ENCODE measurements around the gene XCL2.
"Not testable (repeated sequence)": the region's sequence is repeated elsewhere in the genome, so short reads cannot be mapped to it uniquely, and the experiment has no call there.

Gene XCL2

DNA sequence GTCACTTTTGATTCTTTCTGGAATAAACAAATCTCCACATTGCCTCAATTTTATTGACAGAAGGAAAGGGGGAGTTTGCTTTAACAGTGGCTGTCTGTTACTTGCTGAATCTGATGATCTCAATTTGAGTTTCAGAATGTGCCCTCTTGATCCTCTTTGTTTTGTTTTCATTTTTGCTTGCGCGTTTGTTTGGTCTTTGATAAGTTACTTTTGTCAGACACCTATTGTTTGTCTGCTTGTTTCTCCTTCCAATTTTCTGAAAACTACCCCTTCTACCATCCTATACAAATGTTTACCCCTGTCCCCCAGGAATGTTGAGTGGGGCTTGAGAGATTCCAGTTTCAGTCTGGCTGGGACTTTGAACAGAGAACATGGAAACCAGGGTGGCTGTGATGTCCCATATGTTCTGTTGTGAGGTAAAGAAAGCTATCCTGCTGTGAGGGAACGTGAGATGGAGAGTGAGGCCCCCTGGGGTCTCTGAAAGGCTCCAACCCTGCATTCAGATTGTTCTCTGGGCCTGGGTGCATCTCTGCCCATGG lies 11.8 kb upstream of the XCL2 start:
- no peak for DNase-seq

DNA sequence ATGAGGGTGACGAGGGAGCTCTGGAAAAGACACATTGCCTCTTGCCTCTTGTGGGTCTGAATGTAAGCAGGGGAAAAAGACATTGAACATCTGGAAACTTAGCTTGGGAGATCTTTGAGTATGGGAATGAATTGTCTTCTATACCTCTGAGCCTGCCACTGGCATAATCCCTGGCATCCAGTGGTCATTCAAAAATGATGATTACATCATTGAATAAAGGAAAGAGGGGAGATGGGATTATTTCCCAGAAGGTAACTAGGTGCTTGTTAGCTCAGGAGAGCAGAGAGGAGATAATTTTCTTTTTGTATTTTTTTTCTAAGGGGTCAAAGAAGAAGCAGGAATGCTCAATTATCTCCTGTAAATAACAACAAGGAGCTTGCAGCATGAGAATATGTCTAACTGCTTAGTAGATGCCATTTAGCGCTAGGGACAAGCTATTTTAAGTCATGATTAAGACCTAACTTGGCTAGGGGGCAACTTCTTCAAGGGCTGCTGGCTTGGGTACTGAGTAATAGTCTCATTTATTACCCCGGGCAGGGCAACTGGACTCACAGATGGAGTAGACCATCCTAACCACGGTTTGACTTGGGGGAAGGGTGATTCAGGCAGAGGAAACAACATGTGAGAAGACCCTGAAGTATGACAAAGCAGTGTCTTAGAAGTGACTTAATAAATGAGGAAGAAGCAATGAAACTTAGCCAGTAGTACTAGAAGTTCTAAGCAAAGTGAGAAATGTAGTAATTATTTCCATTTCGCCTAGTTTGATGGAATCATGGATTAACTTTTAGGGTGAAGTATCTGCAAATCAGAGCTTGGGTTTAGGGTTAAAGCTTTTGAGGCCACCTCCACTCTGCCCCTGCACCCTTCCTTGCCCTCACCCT lies 11.0 kb upstream of the XCL2 start:
- DNase-seq: peak; percentile 32

DNA sequence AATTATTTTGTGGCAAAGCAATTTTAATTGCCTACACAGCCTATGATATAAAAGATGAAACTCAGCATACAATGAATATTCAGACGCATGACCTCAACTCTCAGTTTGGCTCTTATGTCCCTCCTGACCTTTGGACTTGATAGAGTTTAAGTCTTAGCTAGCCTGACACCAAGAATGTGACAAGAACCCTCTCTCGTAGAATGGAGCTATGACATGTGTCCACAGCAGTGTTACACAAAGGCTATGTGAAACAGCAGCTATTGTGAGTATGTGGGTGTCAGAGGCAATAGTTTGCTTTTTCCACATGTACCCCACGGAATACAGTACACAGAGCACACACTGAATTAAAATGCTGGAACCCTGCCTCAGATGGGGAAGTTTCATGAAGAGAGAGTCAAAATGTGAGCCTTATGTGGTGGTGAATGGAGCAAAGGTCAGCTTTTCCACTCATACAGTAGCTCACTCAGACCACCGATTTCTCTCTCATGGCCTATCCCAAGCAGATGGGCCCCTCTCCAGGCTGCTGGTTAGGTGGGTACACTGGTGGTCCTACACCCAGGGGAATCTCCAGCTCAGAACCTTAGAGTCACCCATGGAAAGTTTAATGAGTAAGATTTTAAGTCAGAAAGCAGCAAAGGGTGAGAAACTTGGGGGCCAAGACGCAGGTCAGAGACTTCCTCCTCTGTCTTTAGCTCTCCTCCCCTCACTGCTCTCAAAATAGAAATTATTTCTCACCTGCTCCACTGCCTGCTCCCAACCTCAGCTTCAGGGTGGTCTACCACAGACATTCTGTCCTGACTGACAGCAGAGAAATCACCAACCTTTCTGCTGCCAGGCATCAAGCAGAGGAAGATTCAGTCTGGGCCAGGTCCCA lies 10.1 kb upstream of the XCL2 start:
- no peak for DNase-seq

DNA sequence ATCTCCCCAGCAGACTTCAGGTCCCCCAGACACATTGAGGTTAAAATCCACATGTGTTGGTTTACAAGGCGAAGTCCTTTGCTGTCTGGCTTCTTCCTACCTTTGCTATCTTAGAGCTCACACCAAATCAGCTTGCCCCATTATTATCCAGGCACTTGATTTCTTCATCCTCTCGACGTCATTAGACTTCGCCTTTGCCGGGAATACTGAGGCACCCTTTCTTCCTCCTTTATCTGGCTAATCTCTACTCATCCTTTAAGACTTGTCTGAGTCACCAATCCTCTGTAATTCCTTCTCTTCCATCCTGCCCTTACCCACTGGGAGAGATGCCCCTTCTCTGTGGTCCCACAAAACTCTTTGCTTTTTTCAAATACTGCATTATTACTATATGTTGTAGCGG lies 9.2 kb upstream of the XCL2 start:
- DNase-seq: no peak

DNA sequence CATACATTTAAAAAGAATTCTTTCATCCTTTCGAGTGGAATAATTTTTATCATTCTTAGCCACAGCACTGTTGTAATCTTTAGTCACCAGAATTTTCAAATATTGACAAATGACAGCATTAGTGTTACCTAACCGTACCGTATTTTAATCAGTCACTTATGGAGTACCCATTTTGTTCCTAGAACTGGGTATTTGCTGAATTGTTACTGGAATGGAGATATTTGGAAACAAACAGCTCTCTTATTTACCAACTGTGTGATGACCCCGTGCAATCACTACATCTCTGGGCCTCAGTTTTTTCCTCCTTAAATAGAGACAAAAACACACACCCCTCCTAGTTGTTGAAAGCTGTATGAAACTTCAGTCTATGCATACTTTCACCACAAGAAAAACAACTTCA lies 7.9 kb upstream of the XCL2 start:
- no peak for DNase-seq

DNA sequence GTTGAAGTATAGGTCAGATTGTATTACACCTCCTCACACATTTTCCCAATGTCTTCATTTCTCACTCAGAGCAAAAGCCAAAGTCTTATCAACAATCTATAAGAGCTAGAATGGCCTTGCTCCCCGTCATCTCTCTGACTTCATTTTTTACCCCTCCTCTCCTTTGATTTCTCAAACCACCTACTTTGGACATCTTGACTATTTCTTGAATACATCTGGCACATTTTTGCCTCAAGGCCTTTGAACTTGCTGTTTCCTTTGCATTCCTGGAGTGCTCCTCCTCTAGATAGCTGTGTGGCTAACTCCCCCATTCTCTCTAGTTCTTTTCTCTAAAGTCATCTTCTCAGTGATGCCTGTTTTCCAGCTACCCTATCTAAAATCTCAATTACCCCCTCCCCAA lies 7.2 kb upstream of the XCL2 start:
- no peak for DNase-seq

DNA sequence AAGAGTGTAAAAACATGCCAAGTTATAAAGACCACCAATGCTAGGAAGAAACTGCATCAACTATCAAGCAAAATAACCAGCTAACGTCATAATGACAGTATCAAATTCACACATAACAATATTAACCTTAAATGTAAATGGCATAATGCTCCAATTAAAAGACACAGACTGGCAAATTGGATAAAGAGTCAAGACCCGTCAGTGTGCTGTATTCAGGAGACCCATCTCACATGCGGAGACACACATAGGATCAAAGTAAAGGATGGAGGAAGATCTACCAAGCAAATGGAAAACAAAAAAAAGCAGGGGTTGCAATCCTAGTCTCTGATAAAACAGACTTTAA lies 2.7 kb upstream of the XCL2 start:
- DNase-seq: not testable (repeated sequence)

DNA sequence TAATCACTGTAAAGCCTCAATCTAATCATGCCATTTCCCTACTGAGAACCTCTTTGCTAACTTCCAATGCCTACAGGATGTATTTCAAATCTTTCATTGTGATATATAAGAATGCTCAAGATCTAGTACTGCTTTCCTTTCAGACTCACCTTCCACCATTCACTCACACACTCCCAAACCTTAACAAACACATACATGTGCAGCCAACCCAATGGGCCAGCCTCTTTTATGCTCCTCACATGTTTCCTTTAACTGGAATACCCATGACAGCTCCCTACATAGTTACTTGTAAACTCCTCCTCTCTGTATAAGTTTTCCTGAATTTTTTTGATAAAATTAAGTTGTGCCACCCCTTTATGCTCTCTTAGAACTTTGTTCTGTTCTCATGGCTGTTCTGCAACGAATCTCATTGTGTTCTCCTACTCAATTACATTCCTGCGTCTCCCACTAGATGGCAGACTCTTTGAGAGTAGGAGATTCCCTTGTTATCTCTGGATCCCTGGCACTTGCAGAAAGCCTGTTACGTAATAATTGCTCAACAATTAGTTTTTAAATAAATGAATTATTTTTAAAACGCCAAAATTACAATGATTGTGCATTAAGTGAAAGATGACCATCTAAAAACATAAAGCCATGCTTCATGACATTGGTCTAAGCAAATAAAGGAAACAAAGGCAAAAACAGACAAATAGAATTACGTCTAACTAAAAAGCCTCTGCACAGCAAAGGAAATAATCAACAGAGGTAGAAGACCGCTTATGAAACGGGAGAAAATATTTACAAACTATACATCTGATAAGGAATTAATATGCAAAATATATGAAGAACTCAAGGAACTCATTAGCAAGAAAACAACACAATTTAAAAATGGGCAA lies 2.1 kb upstream of the XCL2 start:
- not testable (repeated sequence) for DNase-seq

DNA sequence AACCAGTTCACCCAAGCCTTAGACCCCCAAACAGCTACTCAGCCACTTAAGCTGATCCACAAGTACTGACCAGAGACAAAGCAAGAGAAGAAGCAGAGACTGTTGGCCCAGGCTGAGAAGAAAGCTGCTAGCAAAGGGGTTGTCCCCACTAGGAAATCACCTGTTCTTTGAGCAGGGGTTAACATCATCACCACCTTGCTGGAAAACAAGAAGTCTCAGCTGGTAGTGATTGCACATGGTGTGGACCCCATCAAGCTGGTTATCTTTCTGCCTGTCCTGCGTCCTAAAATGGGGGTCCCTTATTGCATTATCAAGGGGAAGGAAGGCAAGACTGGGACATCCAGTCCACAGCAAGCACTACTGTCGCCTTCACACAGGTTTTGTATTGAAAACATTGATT lies 819 bp downstream of the XCL2 start:
- not testable (repeated sequence) for DNase-seq

DNA sequence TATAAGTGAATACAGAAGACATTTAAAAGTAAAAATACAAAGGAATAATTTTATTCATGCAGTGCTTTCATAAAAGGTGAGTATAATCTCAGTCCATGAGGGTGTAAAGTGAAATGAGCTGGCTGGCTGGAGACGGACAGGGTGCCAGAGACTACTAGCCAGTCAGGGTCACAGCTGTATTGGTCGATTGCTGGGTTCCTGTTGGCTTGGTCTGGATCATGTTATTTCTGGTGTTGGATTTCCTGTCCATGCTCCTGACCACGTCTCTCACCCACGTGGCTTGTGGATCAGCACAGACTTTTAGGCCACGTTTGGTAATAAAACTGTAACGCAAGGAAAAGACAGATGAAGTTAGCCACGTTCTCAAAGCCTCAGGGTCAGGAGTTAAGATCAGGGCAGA lies 3.0 kb downstream of the XCL2 start:
- not testable (repeated sequence) for DNase-seq

DNA sequence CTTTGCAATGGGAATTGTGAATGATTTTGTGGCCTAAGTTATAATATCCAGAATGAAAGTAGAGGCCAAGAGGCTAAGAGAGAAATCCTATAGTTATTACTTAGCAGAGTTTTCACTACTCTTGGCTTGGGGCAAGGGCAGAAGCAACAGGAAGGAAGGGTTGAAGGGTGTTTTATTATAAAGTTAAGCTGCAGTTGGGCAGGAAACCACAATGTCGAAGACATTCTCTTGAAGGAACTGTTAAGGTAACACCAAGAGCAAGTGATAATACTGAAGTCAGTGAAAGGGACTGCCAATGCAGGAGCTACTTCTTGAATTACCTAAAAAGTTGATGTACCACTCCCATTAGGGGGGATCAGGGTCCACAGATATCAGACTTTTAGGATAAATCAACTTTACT lies 8.3 kb downstream of the XCL2 start:
- DNase-seq: peak; percentile 76

DNA sequence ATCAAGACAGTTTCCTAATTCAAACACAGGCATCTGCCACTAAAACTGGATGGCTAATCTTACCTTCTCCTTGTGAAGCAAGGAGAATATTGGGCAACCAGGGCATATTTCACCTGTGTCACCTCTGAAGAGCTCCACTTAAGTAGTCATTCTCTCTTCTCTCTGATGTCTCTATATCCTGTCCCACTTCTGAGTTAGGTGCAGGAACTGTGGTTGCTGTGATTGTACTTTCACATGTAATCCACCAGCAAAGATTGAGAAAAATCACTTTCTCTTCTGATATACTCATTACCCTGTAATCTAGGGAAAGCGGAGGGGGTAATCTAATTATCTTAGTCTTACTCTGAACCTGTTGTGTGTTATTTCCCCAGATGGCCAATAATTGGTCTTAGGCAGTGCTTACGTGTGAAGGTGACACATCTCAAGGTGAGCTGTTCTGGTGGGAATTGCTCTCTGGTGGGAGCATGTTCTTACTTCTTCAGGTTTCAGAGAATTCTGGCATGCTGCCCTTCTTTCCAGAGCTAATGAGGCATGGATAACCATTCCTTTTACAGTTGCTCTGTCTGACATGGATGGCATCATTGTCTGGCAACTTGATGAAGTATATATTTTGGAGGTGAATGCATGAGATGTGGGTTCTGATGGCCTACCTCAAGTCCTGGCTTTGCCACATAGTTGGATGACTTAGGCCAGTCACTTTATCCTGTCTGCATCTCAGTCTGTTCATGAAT lies 12.0 kb downstream of the XCL2 start:
- no peak for DNase-seq

DNA sequence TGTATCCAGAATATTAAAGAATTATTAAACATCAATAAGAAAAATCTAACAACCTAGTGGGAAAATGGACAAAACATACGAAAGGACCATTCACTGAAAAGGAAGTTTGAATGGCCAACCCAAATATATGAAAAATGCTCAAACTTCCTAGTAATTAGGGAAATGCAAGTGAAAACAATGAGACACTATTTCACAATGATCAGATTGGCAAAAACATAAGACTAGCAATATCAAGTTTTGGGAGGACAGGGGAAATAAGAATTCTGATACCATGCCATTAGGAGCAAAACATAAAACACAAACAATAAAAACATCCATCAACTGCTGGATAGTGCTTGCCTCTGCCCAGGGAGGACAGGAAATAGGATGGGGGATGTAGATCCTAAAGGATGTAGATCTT lies 14.3 kb downstream of the XCL2 start:
- no peak for DNase-seq

DNA sequence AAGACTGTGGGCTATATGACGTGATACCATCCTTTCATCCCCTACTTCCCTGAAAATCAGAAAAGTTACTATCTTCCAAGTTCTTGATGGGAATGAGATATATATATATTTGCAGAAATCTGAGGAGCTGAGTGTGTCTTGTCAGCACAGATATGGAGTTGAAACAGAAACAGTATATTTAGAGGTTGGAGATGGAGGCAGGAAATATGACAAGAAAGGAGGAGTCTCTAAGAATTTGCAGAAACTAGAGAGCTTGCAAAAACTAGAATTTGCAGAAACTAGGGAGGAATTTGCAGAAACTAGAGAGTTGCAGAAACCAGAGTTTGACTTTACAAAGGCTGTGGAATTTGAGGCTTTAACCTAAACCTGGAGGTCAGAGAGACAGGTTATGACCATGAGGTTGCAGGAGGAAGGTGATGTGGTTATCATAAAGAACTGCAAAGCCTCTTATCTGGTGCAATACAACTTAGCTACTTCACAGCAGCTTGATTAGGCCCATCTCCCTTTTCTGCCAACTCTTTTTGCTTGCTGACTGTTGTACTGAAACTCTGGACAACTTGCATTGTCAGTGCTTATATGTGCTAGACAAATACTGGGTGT lies 22.3 kb downstream of the XCL2 start:
- no peak for DNase-seq

DNA sequence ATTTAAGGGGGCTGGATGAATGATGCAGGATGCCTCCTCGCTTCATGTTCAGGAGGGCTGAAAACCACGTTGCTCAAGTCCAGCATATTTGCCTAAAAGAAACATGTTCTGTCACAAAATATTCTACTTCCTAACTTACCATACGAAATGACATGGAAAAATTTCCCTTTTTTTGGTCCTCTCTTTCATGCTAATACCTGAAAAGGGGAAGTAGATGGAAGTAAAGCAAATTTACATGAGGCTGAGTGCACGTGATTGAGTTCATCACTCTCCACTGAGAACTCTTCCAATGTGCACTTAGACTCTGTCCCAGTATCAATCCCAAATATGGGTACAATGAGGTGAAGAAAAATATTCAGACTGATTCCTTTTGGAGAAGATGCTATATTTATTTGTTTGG lies 23.0 kb downstream of the XCL2 start:
- DNase-seq: no peak

DNA sequence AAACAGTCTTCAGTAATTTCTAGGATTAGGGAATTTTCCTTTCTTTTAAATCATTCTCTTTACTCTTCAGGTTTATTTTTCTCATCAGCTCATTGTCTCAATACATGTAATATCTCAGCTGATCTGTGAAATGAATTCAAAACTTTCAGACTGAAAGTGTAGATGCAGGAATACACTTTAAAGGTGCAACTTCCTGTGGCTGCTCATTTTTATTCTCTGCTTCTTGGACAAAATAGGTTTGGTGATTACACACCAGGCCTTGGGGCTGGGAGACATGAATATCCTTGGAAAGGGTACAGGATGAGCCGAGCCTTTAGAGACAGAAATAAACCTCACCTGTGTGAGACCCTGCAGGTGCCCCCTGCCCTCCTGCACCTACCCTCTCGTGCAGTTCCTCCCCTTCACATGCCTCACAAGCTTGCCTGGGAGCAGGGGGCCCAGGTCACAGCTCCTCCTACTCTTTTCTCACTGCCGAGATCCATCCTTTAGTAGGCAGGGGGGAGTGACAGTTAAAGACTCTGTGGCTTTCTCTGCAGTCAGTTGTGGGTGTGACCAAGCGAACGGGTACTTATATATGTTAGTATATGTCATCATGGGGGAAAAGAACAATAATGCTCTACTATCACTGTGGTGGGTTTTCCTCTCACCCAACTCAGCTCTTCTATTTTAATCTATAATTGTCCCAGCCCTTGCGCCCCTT lies 23.6 kb downstream of the XCL2 start:
- DNase-seq: no peak

DNA sequence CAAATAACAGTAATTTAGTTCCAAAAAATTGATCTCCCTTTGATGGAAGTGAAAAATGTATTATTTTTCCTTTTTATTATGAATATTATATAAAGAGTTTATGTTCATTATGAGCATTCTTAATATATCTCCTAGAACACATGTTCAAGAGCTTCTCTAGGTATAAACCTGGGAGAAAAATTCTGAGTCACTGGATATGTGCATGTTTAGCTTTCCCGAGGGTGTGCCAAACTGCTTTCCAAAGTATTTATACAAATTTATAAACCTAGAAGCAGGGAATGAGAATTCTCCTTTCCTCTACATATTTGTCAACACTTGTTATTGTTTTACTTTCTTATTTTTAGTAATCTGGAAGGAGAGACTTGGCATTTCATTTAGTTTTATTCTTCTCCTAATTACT lies 25.0 kb downstream of the XCL2 start:
- DNase-seq: no peak

DNA sequence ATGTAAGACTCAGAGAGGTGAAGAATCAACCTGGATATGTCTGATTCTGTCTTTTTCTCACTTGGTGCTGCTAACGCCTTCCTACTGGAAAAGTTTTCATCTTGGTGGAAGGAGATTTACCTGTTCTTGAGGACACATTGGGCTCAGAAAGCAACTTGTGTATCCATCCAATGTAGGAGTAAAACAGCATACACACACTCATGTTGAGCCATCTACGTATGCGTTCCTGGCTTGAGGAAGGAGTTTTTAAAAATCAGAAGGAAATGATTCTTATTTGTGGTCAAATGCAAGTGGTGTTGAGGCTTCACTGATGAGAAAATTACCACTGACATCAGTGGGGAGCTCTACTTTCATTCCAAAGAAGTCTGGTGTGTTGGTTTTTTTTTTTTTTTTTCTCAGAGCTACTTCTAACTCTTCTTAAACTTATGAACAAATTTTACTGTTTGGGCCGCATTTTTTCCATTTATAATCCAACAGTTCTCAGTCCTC lies 25.6 kb downstream of the XCL2 start:
- no peak for DNase-seq

DNA sequence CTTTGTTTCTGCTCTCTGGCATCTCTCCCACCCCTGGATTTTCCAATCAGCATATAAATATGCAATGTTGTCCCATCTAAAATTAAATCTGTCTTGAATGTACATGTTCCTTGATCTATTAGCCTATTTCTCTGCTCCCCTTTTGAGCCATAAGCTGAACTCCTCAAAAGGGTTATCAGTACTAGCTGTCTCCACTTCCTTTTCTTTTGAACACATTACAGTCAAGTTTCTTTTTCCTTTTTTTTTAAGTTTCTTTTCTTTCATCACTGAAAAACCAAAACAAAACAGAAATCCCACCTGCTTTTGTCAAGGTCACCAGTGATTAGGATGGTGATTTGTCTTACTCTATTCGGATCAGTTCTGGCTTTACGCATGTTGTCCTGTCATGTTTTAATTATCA lies 29.3 kb downstream of the XCL2 start:
- no peak for DNase-seq

DNA sequence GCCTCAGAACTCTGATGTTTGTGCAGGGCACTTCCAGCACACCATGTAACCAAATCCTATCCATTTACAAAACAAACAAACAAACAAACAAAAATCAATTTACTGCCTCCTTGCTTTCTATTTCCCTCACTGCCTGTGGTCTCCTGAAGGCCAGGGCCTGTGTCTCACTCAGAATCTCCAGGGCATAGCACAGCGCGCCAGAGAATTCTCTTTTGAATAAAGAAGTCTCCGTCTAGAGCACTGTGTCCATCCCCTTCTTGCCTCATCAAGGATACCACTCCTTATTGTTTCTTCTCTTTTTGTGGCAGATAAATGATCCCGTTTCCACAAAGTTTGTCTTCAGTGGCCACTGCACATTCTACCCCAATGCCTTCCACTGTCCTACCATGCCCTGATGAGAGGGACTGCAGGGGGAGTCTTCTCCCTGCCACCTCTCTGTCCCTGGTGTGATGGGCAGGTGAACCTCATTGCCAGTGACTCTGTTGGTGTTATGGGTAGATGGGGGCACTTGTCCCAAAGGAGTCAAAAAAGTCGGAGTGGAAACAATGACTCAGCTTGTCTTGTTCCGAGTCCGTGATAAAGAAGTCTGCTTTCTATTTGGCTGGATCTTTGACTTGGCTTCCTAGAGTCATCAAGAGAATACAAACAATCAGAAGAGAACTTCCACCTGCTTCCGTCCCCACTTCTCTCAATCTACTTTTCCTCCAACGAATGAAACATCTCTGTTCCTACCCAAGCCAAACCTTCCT lies 30.0 kb downstream of the XCL2 start:
- DNase-seq: no peak

Measured in KG1 (cell line).